NCI-H1436 treated with DMSO at 0.1 percent for 48 hours (cell line): ENCODE data around the gene GAB2.
"Not testable (repeated sequence)": the region's sequence is repeated elsewhere in the genome, so short reads cannot be mapped to it uniquely, and the experiment has no call there.

Experiments
- DNase-seq: peaks from one replicate; lab custom pipeline; 2025; lab: John Stamatoyannopoulos, UW

GAB2 gene

DNA sequence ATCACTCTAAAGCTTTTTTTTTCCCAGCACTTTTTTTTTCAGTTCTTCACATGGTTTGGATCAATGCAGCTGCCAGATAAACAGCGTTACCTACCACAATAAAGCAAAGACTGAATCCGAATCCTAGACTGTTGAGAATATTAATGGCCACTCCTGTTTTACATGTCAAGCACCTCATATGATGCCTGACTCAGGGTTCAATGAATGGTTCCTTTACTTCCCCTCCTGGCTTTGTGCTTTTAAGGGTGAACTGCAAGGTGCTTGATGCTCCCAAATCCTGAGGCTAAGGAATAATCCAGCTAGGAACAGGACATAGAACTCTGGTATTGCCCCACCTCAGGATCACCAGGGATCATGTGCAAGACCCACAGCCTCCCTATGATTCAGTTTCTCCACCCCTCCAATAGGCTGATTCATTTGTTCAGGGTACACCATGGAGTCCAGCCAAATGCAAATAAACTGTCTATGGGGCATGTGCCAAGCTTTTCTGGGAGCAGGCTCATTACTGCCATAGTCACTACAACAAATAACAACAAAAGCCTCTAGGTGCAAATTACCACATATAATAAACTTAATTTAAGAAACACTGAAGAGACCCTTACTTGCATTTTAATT, 104.3 kb downstream of the GAB2 start:
- DNase-seq = peak; percentile 53

DNA sequence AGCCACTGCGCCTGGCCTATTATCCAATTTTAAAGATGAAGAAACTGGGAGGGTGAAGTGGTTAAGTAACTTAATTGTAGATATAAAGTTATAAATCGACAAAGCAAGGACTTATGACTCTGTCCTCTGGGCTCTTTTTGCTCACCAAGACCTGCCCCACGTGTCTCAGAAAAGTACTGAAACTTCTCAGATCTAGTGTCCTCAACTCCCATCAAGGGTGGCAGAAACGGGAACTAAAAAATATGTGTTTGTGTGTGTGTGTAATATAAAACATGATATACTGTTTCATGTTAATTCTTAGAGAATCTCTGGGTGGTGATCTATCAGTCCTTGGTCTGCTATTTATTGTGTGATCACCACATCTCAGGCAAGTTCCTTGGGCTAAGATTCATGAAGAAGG, 104.9 kb downstream of the GAB2 start:
- no peak for DNase-seq

DNA sequence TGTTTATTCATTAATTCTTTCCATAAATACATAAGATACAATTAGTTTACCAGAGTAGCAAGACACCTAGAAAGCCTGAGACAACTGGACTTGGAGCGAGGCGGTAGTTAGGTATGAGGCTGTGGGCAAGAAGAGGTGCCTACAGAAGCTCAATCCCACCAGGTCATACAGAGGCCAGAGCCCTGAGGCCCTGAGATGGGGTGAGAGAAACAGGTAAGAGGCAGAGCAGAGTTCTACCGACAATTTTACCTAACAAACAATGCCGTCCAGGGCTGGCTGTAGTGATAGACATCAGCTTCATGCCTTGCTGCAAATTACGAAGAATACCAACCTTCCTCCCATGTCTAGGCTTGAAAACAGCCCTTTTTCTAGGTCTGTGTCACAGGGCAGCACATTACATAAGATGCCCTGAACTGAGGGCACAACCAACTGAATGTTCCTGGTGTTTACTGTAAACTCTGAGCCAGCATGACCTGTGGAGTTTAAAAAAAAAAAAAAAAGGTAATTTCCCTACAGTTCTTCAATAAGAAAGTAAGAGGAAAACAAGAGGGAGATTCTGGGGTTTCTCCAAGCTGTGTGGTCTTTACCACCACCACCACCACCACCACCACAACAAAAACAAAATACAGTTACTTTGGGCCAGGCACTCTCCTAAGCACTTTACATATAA, 105.8 kb downstream of the GAB2 start:
- DNase-seq = no peak

DNA sequence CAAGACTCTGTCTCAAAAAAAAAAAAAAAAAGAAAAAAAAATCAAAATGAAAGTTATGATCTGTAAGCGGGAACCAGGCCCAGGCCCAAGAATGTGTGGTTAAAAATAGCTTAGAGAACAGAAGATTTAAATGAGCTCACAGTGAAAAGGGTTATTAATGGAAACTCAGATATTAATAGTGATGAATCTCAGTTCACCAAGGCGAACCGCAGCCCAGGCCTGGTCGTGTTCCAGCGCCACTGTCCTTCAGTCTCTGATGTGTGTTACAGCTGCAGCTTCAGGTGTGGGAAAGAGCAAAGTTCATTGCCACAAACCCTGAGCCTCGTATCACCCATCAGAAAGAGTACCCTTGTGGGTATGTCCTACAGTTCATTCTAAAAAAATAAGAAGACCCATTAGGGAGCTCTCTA, 107.1 kb downstream of the GAB2 start:
- no peak for DNase-seq

DNA sequence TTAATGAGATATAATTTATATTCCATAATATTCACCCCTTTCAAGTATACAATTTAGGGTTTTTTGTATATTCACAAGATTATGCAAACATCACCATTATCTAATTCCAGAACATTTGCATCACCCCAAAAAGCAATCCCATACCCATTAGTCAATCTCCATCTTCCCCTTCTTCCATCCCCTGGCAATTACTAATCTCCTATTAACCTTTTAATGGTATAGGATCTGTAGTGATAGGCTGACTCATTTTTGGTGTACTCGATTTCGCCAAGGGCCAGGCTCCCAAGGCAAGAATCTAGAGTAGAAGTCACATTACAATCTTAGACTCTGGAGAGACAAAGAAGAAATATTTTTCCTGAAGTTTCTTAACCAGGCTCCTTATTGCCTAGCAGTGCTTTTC, 113.4 kb downstream of the GAB2 start:
- no peak for DNase-seq

DNA sequence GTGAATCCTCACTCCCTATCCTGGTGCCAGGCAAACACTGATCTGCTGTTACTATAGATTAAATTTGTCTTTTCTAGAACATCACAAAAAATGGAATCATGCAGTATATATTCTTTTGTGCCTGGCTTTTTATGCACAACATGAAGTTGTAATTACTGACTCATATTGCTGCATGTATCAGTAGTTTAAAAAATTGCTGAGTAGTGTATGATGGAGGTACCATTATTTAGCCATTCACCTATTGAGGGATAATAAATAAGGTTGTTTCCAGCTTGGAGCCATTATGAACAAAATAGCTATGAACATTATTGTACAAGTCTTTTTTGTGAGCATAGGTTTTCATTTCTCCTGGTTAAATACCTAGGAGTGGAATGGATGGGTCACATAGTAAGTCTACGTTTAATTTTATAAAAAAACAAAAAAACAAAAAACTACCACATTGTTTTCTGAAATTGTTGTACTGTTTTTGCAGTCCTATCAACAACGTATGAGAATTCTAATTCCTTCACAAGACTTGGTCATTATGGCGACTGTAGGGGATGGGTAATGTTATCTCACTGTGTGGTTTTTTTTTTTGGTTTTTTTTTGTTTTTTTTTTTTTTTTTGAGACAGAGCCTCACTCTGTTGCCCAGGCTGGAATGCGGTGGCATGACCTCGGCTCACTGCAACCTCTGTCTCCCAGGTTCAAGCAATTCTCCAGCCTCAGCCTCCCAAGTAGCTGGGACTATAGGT, 117.3 kb downstream of the GAB2 start:
- DNase-seq = no peak

DNA sequence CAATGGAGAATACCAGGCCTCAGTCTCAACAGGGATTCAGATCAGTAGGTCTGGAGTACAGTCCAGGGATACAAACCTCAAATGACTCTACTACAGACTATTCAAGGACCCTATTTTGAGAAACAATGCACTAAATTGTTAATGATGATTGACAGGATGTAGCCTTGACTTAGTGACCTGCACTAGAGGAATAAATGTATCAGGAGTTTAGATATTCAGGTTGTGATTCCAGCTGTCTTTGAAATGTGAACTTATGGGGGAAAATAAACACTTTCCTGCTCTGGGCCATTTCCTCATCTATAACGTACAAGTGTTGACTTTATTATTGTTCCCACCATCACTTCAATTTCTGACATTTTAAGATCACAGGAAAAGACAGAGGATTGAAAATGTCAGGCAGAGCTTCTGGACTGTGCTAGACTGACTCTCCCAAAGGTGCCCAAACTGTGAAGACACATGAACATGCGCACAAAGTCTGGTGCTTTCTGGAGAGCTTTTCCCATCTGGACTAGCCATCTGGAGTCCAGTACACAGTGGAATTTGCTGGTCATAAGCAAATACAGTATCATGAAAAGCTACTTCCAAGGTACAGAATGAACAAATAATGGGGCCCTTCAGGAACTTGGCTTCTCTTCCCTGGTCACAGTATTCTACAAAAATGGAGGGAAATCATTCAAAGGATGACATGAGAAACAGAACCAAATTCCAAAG, 118.5 kb downstream of the GAB2 start:
- DNase-seq = no peak

DNA sequence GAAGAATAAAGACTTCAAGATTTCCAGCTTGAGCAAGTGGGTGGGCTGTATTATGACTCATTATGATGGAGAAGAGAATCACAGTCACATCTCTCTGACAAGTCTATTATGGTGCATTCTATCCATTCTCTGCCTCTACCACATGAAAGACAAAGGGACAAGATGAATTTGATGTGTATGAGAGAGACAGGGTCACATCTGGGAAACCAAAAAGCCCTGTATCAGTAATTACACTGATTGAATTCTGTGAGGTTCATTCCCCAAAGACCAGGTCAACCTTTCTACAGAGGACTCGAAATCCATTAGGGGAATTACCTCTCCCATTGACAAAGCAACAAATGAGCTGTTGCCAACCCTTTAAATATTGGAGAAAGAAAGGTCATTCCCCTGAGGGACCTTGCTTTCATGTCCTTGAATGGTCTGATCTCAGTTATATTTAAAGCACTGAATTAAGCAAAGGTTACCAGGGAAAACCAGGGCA, 119.3 kb downstream of the GAB2 start:
- DNase-seq = no peak

DNA sequence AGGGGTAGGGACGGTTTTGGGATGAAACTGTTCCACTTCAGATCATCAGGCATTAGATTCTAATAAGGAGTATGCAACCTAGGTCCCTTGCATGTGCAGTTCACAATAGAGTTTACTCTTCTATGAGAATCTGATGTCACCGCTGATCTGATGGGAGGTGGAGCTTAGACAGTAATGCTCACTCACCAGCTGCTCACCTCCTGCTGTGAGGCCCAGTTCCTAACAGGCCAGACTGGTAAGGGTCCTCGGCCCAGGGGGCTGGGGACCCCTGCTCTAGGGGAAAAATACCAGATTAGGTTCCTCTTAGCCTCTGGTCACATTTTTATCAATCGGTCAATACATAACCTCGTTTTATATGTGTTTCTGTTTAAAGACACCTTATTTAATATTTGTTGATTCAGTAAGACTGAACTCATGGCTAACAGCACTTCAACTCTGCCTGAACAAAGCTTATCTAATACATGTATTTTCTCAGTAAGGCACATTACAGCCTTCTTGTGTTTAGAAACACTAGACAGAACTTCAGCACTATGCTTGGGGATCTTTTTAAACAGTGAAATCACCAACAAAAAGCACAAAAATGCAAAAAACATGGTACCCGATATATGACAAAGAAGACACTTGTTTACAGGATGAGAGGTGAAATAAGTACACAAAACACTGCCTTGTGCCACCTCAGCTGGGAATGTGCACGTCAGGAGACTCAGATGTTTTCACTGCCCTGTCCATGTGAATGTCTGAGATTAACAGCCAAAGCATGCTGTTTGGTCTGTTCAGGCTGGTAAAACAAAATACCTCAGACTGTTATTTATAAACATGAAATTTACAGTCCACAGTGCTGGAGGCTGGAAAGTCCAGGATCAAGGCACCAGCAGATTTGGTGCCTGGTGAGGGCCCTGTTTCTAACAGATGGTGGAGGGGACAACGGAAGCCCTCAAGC, 121.4 kb downstream of the GAB2 start:
- DNase-seq = no peak

DNA sequence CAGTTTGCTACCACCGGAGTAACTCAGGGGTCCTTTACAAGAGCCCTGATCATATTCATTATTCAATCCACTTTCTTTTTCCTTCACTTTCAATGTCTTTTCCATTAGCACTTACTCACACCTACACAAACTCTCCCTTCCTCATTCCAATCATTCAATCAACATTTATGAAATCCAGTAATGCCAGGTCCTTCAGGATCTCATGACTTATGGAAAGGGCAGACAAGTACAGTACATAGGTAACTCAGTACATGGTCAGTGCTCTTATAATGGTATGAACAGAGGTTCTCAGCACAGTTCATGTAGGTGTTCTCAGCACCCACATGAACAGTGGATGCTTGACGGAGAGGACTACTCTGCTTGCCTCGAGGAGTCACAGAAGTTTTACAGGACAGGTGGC, 122.3 kb downstream of the GAB2 start:
- no peak for DNase-seq

DNA sequence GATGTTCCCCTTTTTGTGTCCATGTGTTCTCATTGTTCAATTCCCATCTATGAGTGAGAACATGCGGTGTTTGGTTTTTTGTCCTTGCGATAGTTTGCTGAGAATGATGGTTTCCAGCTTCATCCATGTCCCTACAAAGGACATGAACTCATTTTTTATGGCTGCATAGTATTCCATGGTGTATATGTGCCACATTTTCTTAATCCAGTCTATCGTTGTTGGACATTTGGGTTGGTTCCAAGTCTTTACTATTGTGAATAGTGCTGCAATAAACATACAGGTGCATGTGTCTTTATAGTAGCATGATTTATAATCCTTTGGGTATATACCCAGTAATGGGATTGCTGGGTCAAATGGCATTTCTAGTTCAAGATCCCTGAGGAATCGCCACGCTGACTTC, 123.5 kb downstream of the GAB2 start:
- DNase-seq = not testable (repeated sequence)

DNA sequence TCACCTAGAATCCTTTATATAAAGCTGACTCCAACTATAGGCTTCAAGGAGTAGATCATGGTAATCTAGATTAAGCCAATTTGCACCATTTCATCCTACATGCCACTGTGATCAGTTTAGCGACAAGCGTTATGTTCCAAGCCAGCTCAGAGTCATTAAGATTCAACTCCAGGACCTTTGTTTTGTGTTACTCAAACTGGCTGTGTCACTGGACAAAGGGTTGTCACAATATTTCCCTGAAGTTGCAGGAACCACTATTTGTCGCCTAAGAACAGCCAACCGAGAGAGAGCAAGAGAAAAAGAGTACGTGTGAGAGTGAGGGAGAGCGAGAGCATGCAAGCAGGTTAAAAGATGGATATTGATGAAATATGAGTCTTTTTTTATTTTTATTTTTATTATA, 124.1 kb downstream of the GAB2 start:
- no peak for DNase-seq

DNA sequence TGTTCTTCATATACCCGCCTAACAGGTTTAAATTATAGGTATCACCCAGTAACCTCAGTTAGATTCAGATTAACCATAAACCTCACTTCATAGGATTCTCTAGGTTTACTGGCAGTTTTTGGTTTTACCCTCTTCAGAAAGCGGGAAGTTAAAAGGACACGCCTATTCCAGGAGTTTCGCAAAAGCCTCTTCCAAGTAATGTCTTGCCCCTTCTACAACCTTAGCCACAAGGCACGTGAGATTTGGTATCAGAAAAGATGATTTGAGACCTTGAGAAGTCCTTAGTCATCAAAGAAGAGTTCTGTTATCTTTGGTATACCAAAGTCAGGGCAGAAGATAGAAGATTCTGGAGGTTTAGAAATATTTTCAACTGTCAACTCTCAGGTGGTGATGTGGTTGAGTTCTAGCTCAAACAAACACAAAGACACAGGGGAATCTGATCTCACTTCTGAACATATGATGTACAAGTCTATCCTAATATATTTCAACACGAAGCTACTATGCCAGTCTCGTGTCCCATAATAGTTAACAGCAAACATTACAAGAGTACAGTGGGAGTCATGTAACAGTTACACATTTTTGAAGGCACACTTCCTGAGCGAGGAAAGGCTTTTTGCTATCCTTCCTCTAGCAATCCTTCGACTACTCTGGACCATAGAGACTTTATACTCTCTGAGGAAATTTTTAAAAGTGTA, 125.4 kb downstream of the GAB2 start:
- DNase-seq = no peak

DNA sequence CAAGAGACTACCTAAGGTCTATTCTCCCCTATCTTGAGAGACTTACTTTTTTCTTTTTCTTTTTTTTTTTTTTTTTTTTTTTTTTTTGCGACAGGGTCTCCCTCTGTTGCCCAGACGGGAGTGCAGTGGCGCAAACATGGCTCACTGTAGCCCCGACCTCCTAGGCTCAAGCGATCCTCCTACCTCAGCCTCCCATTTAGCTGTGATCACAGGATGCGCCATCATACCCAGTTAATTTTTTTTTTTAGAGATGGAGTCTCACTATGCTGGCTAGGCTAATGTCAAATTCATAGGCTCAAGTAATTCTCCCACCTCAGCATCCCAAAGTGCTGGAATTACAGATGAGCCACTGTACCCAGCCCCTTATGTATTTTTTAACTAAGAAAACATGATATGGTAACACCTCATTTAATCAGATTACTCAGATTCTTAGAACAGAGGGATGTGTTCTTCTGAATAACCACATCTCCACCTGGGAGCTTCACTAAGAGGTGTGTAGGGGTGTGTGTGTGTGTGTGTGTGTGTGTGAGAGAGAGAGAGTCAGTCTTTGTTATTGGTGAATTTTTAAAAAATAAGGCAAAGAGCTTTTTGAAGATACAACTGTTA, 126.0 kb downstream of the GAB2 start:
- no peak for DNase-seq

DNA sequence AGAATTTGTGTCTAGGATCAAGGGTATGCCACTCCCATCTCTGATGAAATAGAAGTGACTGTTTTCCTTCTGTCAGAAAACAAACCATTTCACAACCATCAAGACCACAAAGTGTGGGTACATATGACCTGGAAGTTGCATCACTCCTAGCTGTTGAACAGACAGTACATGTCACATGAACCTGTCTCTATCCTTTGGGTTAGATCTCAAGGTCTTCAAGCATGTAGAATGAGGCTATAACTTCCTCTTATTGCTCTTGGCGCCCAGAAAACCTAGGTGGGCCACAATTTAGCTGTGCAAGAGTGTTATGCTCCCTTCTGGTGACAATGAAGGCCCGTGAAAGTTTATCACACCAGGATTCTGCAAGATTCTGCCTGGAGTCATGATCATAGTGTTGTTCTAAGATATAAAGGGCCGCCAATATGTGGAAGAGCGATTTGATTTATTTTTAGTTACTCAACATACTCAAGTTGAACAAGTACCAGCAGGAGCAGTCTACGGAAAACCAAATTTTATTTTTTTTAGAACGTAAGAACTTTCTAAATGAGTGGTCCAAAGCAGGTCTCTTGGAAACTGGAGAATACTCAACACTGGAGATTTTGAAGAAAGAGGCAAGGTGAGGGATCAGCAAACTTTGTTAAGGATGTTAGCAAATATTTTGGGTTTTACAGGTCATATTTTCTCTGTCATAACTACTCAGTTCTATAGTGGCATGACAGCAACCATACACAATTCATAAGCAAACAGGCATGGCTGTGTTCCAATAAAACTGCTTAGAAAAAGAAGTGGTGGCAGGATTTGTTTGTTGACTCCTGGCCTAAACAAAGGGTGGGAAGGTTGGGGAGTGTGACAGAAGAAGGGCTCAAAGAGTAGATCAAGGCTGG, 127.1 kb downstream of the GAB2 start:
- DNase-seq = no peak

DNA sequence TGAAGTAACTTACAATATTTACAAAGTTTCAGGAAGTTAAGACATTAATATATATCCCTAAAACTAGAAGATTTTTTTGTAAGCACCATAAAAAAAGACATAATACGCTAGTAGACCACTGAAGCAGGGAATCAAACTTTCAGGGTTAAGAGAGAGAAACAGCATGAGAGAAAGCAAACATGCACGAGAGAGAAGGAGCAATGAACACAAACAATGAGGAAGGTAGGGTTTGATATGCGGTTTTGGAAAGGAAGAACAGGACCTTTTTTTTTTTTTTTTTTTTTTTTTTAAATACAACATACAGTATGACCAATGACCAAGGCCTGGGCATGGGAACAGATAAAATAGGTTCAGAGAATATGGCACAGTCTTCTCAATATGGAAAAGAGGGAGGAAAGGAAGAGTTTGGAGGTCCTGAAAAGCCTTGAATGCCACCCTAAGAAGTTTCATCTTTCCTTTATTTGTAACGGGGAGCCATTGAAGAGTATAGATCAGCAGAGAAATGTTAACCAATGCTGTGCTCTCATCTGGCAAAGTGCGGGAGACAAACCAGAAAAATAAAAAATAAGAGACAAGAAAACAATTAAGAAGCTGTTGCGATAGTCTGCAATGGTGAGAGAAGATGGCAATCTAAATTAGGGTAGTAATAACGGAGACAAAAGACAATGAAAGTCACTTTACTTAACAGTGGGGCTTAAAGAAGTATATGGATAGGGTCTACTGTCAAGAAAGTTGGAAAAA, 127.9 kb downstream of the GAB2 start:
- DNase-seq = no peak

DNA sequence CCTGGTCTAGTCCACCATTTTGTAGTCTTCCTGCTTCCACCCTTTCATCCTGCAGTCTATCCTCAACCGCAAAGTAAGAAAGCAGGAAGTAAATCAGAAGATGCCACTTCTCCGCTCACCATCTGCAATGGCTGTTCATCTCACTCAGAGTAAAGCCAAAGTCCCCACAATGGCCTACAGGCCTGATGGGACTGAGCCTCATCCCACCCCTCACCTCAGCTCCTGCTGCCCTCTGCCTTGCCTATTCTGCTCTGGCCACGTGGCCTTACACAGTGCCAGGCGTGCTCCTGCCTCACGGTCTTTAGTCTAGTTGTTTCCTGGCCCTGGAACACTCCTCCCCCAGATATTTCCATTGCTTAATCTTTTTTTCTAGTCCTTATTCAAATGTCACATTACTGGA, 133.4 kb downstream of the GAB2 start:
- DNase-seq = no peak

DNA sequence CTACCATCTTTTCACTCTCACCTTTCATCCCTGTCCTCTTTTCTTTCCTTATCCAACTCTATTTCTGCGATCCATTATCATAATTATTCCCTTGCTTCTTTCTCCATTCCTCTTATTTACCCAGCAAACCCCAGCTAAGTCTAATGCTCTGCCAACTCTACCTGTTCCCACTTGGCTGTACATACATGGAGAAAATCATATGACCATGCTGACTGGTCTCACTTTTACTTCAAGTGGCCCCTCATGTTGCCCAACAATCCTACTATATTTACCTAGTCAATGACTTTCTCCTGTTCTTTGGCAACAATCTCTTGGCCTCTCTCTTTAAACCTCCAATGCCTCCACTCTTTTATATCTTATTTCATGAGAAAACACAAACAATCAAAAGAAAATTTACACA, 134.8 kb downstream of the GAB2 start:
- DNase-seq = no peak

DNA sequence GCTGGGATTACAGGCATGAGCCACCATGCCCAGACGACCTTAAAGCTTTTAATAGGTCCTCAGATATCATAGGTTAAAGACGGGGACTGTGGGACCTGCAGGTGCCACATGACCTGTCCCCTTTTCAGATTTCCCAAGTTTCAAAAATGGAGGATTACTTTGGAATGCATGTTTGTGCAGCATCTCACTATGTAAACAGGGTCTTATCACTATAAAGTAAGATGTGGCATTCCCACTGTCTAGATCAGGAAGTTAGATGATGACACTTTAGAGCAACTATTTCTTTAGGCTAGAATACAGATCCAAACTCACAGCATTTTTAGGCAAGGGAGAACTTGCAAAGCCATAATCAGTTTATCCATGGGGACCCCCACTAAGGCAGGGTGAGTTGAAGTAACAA, 136.1 kb downstream of the GAB2 start:
- DNase-seq = no peak
